Breast epithelium (tissue), 4 donors: ENCODE measurements around the gene OR56A1. TPM values are rescaled to one million over a fixed set of nuclear protein-coding genes. Genes with fewer than 3 reads are reported as not detected.

ENCODE experiments used
- DNase-seq, 2 donors: peaks; one replicate each; pipeline ENCODE4 v3.0.0-alpha.2; 2019; ENCODE audit warnings: low spot score in 2 of 2
- H3K27ac ChIP-seq, 2 donors: fragments of 200-600 bp; sonication (generic) in 1 of 2; one replicate each; pipeline ENCODE4 v1.5.1; 2016 to 2019; ENCODE audit warnings: mild to moderate bottlenecking in 1 of 2
- H3K27me3 ChIP-seq, 2 donors: fragments of 200-600 bp; sonication (generic) in 1 of 2; one replicate each; pipeline versions ENCODE4 v1.5.1 to v1.6.0; 2017 to 2019; ENCODE audit warnings: control low read depth in 1 of 2, mild to moderate bottlenecking in 1 of 2
- H3K36me3 ChIP-seq: fragments of 200-600 bp; one replicate; pipeline ENCODE4 v1.5.1; 2019
- H3K4me1 ChIP-seq, 2 donors: fragments of 200-600 bp; sonication (generic); one replicate each; pipeline ENCODE4 v1.5.1; 2016 to 2019; ENCODE audit warnings: control low read depth in 1 of 2
- H3K4me3 ChIP-seq, 3 donors: fragments of 200-600 bp; sonication (generic); 1 replicate in 2 of 3; 2 replicates in 1 of 3; pipeline ENCODE4 v1.5.1; 2016 to 2019; ENCODE audit warnings: mild to moderate bottlenecking in 3 of 3, moderate library complexity in 2 of 3
- H3K9me3 ChIP-seq, 2 donors: fragments of 200-600 bp; sonication (generic) in 1 of 2; one replicate each; pipeline ENCODE4 v1.5.1; 2016 to 2019; ENCODE audit warnings: control low read depth in 1 of 2
- CTCF ChIP-seq, 3 donors: fragments of 450-650 bp; IDR thresholded peaks; one replicate each; pipeline ENCODE4 v1.5.1; 2016 to 2017; ENCODE audit warnings: antibody characterized with exemption in 3 of 3, mild to moderate bottlenecking in 3 of 3, moderate library complexity in 3 of 3
- POLR2A ChIP-seq: fragments of 450-650 bp; IDR thresholded peaks from one replicate; pipeline ENCODE4 v1.6.1; 2016; ENCODE audit warnings: antibody characterized with exemption, mild to moderate bottlenecking, moderate library complexity
- POLR2AphosphoS5 ChIP-seq, 3 donors: sonication (generic); formaldehyde crosslinking; IDR thresholded peaks; one replicate each; pipeline ENCODE4 v1.6.1; 2017; ENCODE audit warnings: antibody characterized with exemption in 3 of 3
- intact Hi-C: fragments of 100-400 bp; cut with DNase I; formaldehyde crosslinking; loops from one replicate; pipeline ENCODE4 v1.15.1; 2023; ENCODE audit warnings: low total_unique reads
- total RNA-seq, 3 donors: library from RNA; depleted of rRNA; stranded (reverse); fragments of >200 nt; gene quantifications; one replicate each; pipeline ENCODE4 v1.1.0, GENCODE V29; 2016

OR56A1 gene
- total RNA-seq, 3 donors from 2014 or later = not detected

DNA sequence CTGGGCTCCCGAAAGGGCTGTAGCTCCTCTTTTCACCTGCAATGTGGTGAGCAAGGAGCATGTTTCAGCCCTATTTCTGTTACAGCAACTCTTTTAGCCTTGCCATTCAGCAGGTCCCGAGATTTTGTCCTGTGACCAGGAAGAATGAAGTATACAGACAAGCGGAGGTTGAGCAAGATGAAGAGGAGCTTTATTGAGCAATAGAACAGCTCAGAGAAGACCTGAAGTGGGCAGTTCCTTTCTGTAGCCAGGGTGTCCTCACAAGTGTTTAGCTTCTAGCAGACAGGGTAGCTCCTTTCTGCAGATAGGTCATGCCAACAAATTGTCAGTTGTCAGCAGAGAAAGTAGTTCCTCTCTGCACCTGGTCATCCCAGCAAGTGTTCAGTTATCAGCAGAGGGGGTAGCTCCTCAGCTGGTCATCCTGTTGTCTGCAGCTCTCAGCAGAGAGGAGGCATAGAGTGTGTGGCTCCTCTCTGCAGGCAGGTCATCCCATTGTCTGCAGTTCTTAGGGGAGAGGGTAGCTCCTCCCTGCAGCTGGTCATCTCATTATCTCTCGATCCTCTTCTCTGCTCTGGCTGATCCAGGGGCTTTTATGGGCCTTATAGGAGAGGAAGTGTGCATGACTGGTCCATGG, 18.4 kb downstream of the OR56A1 start:
- Histone ChIP-seq H3K27ac (no peak overlapping the region), H3K27me3 (no peaks in the 10 kb centered on the region), H3K9me3 (peaks cover 0 to 10% of the 10 kb centered on the region in 2 donors), H3K4me3 (no peak overlapping the region), H3K36me3 (no peaks in the 10 kb centered on the region), H3K4me1 (no peaks in the 10 kb centered on the region)
- DNase-seq = no peak
- intact Hi-C loops = no loop called here
- TF ChIP-seq POLR2AphosphoS5 (IDR thresholded peaks at IDR 0.05) (no peak), POLR2A (no peak), CTCF (IDR thresholded peaks at IDR 0.05) (no peak)

DNA sequence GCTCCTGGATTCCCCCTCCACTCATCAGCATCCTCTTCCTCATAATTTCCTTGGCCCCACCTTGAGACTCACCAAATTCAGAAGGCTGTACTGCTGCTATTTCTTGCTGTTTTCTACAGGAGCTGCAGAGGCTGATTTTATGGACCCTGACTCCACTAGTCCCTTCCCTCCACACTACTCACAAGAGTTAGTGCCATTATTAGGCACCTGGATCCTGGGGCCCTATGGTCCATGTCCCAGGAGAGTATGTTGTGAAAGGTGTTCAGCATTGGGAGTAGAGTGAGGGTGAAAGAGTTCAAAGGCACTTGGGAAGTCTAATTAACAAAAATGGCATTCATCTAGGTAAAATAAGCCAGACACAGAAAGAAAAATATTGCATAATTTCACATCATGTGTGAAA, 23.7 kb downstream of the OR56A1 start, which contains the start of gene OR56A4:
Gene OR56A4 (minus strand): TSS at position 101 of the 400 bp plus-strand sequence. CDS start 3,954 bp downstream, outside the sequence.
- TF ChIP-seq CTCF (IDR thresholded peaks at IDR 0.05) (no peak), POLR2A (no peak), POLR2AphosphoS5 (IDR thresholded peaks at IDR 0.05) (no peak)
- Histone ChIP-seq H3K4me3 (no peak within 1 kb of the TSS), H3K9me3 (no peaks in the 10 kb centered on the region), H3K36me3 (no peaks in the 10 kb centered on the region), H3K27me3 (no peaks in the 10 kb centered on the region), H3K4me1 (no peaks in the 10 kb centered on the region), H3K27ac (no peak within 1 kb of the TSS)
- intact Hi-C loops = no loop called here
- no peak for DNase-seq

DNA sequence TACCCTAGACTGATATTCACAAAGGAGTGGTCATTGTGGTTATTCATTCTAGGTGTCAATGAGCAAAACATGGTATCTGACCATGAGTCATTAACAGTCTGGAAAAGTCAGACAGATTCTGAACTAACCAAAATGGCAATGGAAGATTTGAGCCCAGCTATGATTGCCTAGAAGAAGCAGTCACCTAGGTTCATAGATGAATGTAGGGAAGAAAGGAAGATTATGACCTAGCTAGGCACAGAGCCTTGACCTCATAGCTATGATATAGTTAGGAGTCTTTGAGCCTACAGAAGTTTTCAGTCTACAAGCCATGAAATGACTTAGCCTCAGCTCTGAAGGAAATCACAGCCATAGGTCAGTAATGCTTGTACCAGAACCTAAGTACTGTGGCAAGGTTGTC, 24.2 kb downstream of the OR56A1 start:
- DNase-seq = no peak
- H3K9me3 ChIP-seq = no peaks in the 10 kb centered on the region
- no peak overlapping the region for H3K27ac ChIP-seq
- H3K4me1 ChIP-seq = no peaks in the 10 kb centered on the region
- no peaks in the 10 kb centered on the region for H3K27me3 ChIP-seq
- no peak overlapping the region for H3K4me3 ChIP-seq
- H3K36me3 ChIP-seq = no peaks in the 10 kb centered on the region
- intact Hi-C loops = no loop called here
- TF ChIP-seq CTCF (IDR thresholded peaks at IDR 0.05) = no peak
- TF ChIP-seq POLR2A = no peak
- TF ChIP-seq POLR2AphosphoS5 (IDR thresholded peaks at IDR 0.05) = no peak

DNA sequence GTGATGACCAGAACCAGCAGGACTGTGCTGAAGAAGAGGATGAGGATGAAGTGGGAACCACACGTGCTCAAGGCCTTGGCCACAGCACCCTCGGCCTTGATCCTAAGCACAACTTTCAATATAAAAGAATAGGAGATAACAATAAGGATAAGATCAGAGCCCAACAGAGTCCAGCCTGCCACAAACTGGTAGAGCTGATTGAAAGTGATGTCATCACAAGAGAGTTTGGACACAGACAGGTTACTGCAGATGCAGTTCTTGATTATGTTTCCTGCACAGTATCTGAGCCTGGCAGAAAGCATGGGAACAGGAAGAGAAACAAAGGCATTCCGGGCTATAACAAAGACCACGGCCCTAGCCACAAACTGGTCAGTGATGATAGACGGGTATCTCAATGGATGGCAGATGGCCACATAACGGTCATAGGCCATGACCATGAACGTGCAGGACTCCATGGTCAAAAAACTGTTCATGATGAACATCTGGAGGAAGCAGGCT, 28.3 kb downstream of the OR56A1 start:
- Histone ChIP-seq H3K36me3 (no peaks in the 10 kb centered on the region), H3K27ac (no peak overlapping the region), H3K27me3 (no peaks in the 10 kb centered on the region), H3K4me3 (no peak overlapping the region), H3K9me3 (no peaks in the 10 kb centered on the region), H3K4me1 (no peaks in the 10 kb centered on the region)
- DNase-seq = no peak
- intact Hi-C loops = no loop called here
- no peak for TF ChIP-seq POLR2AphosphoS5 (IDR thresholded peaks at IDR 0.05)
- TF ChIP-seq CTCF (IDR thresholded peaks at IDR 0.05) = no peak
- TF ChIP-seq POLR2A = no peak

- H3K4me3 ChIP-seq = no peak overlapping the region
- H3K36me3 ChIP-seq = no peaks in the 10 kb centered on the region
- TF ChIP-seq CTCF (IDR thresholded peaks at IDR 0.05) (no peak), POLR2AphosphoS5 (IDR thresholded peaks at IDR 0.05) (no peak), POLR2A (no peak)
- H3K4me1 ChIP-seq = no peaks in the 10 kb centered on the region
- H3K27ac ChIP-seq = no peak overlapping the region
- DNase-seq = no peak
- intact Hi-C loops = no loop called here
- peaks cover 0 to under 1% of the 10 kb centered on the region in 2 donors for H3K27me3 ChIP-seq
- no peaks in the 10 kb centered on the region for H3K9me3 ChIP-seq
Measured at GRCh38 chr11:5994791-5995190, 35.8 kb downstream of the OR56A1 start.
